Measurements from ENCODE around the gene TMEM201.
"Not testable (repeated sequence)": the region's sequence is repeated elsewhere in the genome, so short reads cannot be mapped to it uniquely, and the experiment has no call there.

Gene TMEM201

GRCh38 chr1:9621032-9621431, 32.3 kb downstream of the TMEM201 start:
- DNase-seq (ENCODE audit: low read depth, low spot score), result no peak

GRCh38 chr1:9624081-9624480, 35.4 kb downstream of the TMEM201 start:
- no peak for DNase-seq (ENCODE audit: low read depth, low spot score)

GRCh38 chr1:9625030-9625429, 36.3 kb downstream of the TMEM201 start:
- DNase-seq (ENCODE audit: low read depth, low spot score), result not testable (repeated sequence)

GRCh38 chr1:9626201-9626608, 37.5 kb downstream of the TMEM201 start:
- no peak for DNase-seq (ENCODE audit: low read depth, low spot score)

- DNase-seq (ENCODE audit: low read depth, low spot score), result no peak
These were observed 40.1 kb downstream of the TMEM201 start for GRCh38 chr1:9628541-9629444.

- DNase-seq (ENCODE audit: low read depth, low spot score), result no peak
These were observed 40.9 kb downstream of the TMEM201 start for GRCh38 chr1:9629445-9630201.

- no peak for DNase-seq (ENCODE audit: low read depth, low spot score)
These were observed 41.8 kb downstream of the TMEM201 start for GRCh38 chr1:9630331-9631111.

GRCh38 chr1:9631613-9632012, 42.9 kb downstream of the TMEM201 start:
- DNase-seq (ENCODE audit: low read depth, low spot score), result no peak

- DNase-seq (ENCODE audit: low read depth, low spot score), result no peak
These were observed 44.8 kb downstream of the TMEM201 start for GRCh38 chr1:9633493-9633892.

- no peak for DNase-seq (ENCODE audit: low read depth, low spot score)
These were observed 45.9 kb downstream of the TMEM201 start for GRCh38 chr1:9634582-9634981.

GRCh38 chr1:9639227-9639626, 50.5 kb downstream of the TMEM201 start:
- DNase-seq (ENCODE audit: low read depth, low spot score), result no peak

- no peak for DNase-seq (ENCODE audit: low read depth, low spot score)
These were observed 54.9 kb downstream of the TMEM201 start for GRCh38 chr1:9643351-9644256.

- no peak for DNase-seq (ENCODE audit: low read depth, low spot score)
These were observed 57.3 kb downstream of the TMEM201 start for GRCh38 chr1:9646037-9646436.

GRCh38 chr1:9648171-9648570, 59.5 kb downstream of the TMEM201 start:
- no peak for DNase-seq (ENCODE audit: low read depth, low spot score)

GRCh38 chr1:9649769-9650168, 61.1 kb downstream of the TMEM201 start:
- no peak for DNase-seq (ENCODE audit: low read depth, low spot score)

GRCh38 chr1:9651220-9651564, 62.5 kb downstream of the TMEM201 start:
- no peak for DNase-seq (ENCODE audit: low read depth, low spot score)

- DNase-seq (ENCODE audit: low read depth, low spot score), result no peak
These were observed 63.1 kb downstream of the TMEM201 start, which contains the start of gene PIK3CD for GRCh38 chr1:9651565-9652378. Gene PIK3CD, plus strand, starts transcription at chr1:9651731. Its CDS starts 58,725 bp downstream, at chr1:9710456.

- no peak for DNase-seq (ENCODE audit: low read depth, low spot score)
These were observed 63.9 kb downstream of the TMEM201 start for GRCh38 chr1:9652379-9653209.

- no peak for DNase-seq (ENCODE audit: low read depth, low spot score)
These were observed 64.4 kb downstream of the TMEM201 start for GRCh38 chr1:9653210-9653490.
